Stimulated activated CD8-positive, alpha-beta memory T cell treated with anti-CD3 and anti-CD28 coated beads, Interleukin-2, amount 100 ng/mL, for 48 hours (primary cell): ENCODE measurements around the gene HEXIM1.

Source experiments
- DNase-seq, 2 donors: peaks; one replicate each; pipeline ENCODE4 v3.0.0-alpha.2; 2020; ENCODE audit warnings: low read depth in 2 of 2

The HEXIM1 gene

DNA sequence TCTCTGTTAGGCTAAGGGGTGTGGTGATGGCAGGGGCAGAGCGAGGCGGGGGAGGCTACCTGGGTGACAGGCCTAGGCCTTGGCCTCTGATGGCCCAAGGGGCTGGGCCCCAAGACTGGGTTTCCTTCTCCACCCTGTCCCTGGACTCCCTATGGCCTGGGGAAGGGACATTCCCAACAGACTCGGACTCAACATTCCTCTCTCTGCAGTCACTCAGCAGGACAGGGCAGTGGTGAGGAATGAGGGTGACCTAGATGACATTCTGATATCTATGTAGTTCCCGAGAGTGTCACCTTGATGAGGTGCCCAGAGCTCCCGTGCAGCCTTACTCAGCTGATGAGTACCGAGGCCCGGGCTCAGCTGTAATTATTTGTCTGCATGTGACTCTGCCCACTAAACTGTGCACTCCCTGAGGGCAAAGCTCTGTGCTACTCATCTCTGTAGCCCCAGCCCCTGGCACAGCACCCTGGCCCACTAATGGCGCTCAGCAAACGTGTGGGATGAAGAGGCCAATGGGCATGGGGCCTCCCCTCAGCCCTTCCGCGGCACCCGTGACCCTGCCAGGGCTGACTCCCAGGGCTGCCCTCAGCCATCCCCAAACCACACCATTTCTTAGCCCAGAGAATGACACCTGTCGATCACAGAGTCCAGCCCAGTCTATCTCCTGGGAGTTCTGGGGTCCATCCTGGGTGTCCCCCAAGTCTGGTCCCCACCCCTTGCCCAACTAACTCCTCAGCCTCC lies 18.2 kb upstream of the HEXIM1 start:
- DNase-seq: no peak

DNA sequence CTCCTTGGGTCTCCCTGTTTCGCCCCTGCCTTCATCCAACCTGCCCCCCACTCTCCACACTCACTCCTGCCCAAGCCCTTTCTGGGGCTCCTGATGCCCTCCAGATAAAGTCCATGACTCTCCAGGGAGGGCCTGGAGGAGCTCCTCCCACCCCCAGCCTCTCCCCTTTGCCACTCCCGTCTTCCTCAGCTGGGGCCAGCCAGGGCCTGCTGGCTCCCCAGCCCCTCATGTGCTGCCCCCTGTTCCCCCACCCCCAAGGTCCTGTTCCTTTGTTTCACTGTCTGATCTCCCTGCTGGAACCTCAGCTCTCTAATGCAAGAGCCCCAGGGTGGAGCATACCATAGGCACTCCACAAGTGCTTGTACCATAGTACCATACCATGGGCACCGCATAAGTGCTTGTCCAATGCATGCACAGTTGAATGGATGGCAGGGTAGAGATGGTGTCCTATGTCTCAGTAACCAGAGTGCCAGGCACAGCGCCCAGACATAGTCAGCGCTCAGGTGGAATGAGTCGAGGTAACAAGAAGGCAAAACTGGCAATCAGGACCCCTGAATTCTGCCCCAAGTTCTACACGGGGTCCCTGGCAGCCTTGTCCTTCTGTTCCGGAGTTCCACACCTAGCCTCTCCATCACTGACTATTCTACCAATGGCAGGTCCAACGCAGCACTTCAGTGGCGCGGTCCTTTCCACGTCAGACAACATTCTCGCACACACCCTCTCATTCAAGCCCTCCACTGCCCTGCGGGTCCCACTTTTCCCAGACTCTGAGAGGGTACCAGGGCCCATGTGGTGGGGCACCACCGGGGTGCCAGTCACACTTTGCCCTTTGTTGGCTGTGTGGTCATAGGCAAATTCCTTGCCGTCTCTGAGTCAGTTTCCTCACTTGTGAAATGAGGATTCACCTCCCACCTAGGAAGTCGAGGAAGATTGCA lies 17.3 kb upstream of the HEXIM1 start:
- DNase-seq: no peak

- peak in 1 of 2 donors; percentile 38 for DNase-seq
These were observed 16.5 kb upstream of the HEXIM1 start for GRCh38 chr17:45131616-45132319.

- no peak for DNase-seq
These were observed 16.0 kb upstream of the HEXIM1 start, which contains the start of gene PLCD3 for GRCh38 chr17:45132320-45132571. Gene PLCD3 (minus strand): TSS chr17:45132515. CDS start chr17:45132410, 105 bp downstream.

GRCh38 chr17:45132572-45133463 lies 15.5 kb upstream of the HEXIM1 start:
- peak; percentile 51 to 63 for DNase-seq

GRCh38 chr17:45135192-45135977 lies 12.9 kb upstream of the HEXIM1 start, which contains the start of gene ACBD4:
Gene ACBD4 (plus strand): TSS chr17:45135687. CDS start chr17:45136145, 458 bp downstream.
- DNase-seq: peak; percentile 93 to 95

GRCh38 chr17:45135978-45136791 lies 12.1 kb upstream of the HEXIM1 start:
- no peak for DNase-seq

- no peak for DNase-seq
These were observed 11.3 kb upstream of the HEXIM1 start for GRCh38 chr17:45136846-45137560.

- no peak for DNase-seq
These were observed 10.5 kb upstream of the HEXIM1 start for GRCh38 chr17:45137561-45138305.

DNA sequence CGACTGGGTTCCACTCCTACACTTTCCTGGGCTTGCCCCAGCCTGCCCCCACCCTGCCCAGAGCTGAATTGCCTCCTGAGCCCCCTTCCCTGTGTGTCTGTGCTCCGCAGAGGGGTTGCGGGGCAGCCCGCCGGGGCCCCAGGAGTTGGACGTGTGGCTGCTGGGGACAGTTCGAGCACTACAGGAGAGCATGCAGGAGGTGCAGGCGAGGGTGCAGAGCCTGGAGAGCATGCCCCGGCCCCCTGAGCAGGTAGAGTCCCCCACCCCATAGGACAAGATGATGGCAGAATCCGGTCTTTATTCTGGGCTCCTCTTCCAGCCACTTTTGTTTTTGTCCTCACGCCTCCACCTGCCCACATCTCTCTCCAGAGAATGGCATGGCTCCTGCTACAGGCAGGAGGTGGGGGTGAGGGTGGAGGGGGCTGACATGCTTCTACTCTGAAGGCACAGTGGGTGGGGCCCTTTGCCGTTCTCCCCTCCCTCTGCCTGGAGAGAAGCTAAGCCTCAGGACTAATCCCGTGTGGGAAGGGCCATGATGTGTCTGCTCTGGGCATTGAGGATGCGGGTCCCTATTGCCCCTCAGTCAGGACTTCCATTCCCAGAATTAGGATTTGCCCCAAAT lies 9.3 kb upstream of the HEXIM1 start:
- DNase-seq: no peak

- no peak for DNase-seq
These were observed 8.7 kb upstream of the HEXIM1 start for GRCh38 chr17:45139533-45139920.

DNA sequence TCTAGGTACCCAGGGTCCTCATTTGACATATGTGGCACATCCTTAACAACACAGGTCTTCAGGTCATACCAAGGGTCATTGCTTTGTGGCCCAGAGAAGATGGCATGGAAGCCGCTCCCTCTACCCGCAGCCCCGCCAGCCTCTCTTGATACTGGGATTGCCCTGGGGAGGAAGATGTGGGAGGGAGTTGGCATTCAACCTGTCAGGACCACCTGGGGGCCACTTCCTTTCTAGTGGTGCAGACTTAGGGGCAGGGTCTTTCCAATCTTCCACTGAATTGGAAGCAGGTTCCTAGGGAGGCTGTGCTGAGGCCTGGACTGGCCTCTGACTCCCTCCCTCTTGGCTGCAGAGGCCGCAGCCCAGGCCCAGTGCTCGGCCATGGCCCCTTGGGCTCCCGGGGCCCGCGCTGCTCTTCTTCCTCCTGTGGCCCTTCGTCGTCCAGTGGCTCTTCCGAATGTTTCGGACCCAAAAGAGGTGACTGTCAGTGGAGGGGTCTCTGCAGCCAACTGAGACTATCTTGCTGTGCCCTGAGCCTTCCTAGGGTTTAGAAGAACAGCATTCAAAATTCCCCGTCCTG lies 5.1 kb upstream of the HEXIM1 start:
- no peak for DNase-seq

DNA sequence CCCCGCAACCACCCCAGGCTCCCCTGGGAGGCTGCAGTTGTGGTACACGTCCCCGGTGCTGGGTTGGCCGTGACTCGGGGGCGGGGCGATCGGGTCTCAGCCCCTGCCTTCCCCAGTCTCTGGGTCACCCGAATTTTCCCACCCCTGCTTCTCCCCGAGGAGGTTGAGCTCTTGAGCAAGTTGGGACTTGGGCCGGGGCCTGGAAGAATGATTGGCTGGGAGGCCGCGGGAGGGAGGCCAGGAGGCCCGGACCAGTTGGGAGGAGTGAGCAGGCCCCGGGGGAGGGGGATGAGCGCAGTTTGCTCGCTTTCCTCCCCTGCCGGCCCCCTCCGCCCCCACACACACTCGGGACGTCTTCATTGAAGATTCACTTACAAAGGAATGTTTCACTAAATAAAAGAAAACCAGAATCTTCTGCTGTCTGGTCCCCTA lies 4.5 kb upstream of the HEXIM1 start:
- DNase-seq: peak in 1 of 2 donors; percentile 27

- peak in 1 of 2 donors; percentile 26 for DNase-seq
These were observed 3.9 kb upstream of the HEXIM1 start for GRCh38 chr17:45144199-45145034.

- DNase-seq: no peak
These were observed 3.3 kb upstream of the HEXIM1 start for GRCh38 chr17:45145035-45145389.

DNA sequence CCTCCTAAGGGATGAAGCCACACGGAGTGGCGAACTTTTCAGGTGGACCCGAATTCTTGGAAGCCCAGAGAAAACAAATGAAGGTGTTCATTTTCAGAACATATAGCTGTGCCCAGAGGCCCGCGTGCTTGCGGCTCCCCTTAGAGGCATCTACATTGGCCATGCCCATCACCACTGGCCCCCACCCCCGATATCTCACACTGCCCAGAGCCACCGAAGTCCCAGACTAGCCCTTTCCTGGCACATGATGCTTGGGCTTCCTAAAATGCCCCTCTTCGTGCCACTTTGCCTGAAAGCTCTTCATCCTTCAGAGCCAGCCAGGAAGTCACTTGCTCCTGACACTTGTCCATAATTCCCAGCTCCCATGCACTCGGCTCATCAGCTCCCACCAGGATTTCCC lies 2.1 kb upstream of the HEXIM1 start:
- DNase-seq: no peak

DNA sequence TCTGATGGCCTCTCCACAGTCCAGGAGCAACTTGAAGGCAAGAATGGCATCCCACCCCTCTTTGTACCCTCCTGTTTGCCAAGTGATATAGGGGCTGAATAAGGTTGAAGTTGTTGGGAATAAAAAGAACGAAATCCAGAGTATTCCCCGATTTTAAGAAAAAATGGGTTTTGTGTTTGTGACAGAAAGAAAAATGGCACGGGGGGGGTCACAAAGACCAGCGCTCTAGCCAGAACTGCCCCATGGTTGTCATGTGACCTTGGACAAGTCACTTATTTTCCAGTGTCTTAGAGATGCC lies 1.7 kb upstream of the HEXIM1 start:
- no peak for DNase-seq
